GM12878 (cell line): ENCODE results near the gene OR2T2. TPM values are rescaled to one million over a fixed set of nuclear protein-coding genes. Genes with fewer than 3 reads are reported as not detected.
"Not testable (repeated sequence)": the region's sequence is repeated elsewhere in the genome, so short reads cannot be mapped to it uniquely, and the experiment has no call there.

Experiments used
- ATAC-seq: fragments of 200-7000 bp; cut with Tn5 transposase; 3 replicates; pipeline ENCODE4 v1.9.1; 2020; ENCODE audit warnings: mild to moderate bottlenecking, moderate library complexity
- BruUV-seq: library from RNA; stranded (reverse); fragments of 400-500 nt; replicated peaks from 2 replicates; lab custom pipeline; 2021; lab: Mats Ljungman, UMichigan
- CTCF ChIA-PET: fragments of 300-600 bp; sonication (Branson Sonifier 250); formaldehyde crosslinking; extraction: SDS; loops from one replicate; lab custom pipeline; 2021; ENCODE audit warnings: inconsistent platforms; lab: Yijun Ruan, JAX
- POLR2A ChIA-PET: fragments of 350-600 bp; formaldehyde crosslinking; extraction: SDS; loops from one replicate; lab custom pipeline; 2021; ENCODE audit warnings: inconsistent platforms; lab: Charles Lee
- RAD21 ChIA-PET: fragments of 300-600 bp; sonication (Branson Sonifier 250); formaldehyde crosslinking; loops from one replicate; lab custom pipeline; 2023; ENCODE audit warnings: antibody characterized with exemption; ENCODE audit not compliant: unreplicated experiment; lab: Charles Lee
- SMC1A ChIA-PET: fragments of 300-600 bp; sonication (Branson Sonifier 250); formaldehyde crosslinking; loops from one replicate; lab custom pipeline; 2023; ENCODE audit not compliant: unreplicated experiment, uncharacterized antibody; lab: Charles Lee
- DNase-seq: peaks from one replicate; pipeline ENCODE4 v3.0.0-alpha.2; 2011; ENCODE audit warnings: low read depth, low spot score
- FAIRE-seq: peaks from 3 replicates; lab custom pipeline; 2011; peaks lifted over from hg19 to GRCh38; lab: Jason Lieb, UNC
- H2AFZ ChIP-seq: 2 replicates; pipeline ENCODE4 v1.6.0; 2011; ENCODE audit warnings: low read depth, low read length, control low read depth; ENCODE audit not compliant: control insufficient read depth
- H3K27ac ChIP-seq: 2 replicates; pipeline ENCODE4 v1.5.1; 2011; ENCODE audit warnings: control low read depth; ENCODE audit not compliant: control insufficient read depth, insufficient read depth
- H3K27me3 ChIP-seq, 2 experiments: replicated peaks in 1 of 2; 2 replicates each; pipeline versions ENCODE4 v1.6.0 to v1.6.1; 2011; ENCODE audit warnings: low read length in 1 of 2; ENCODE audit not compliant: control insufficient read depth in 2 of 2, insufficient read depth in 2 of 2
- H3K36me3 ChIP-seq, 2 experiments: 2 replicates each; pipeline ENCODE4 v1.5.1; 2011; ENCODE audit warnings: low read length in 1 of 2; ENCODE audit not compliant: control insufficient read depth in 2 of 2, insufficient read depth in 2 of 2
- H3K4me1 ChIP-seq: 2 replicates; pipeline ENCODE4 v1.6.1; 2011; ENCODE audit warnings: mild to moderate bottlenecking, low read length, moderate library complexity, mixed read lengths; ENCODE audit not compliant: control insufficient read depth, insufficient read depth
- H3K4me2 ChIP-seq: 2 replicates; pipeline ENCODE4 v1.6.0; 2011; ENCODE audit warnings: control low read depth; ENCODE audit not compliant: control insufficient read depth, insufficient read depth
- H3K4me3 ChIP-seq: fragments of 200-600 bp; sonication (generic); 2 replicates; pipeline ENCODE4 v1.5.1; 2016
- H3K79me2 ChIP-seq: 2 replicates; pipeline ENCODE4 v1.6.0; 2011; ENCODE audit warnings: low read length; ENCODE audit not compliant: control insufficient read depth, insufficient read depth
- H3K9ac ChIP-seq: 2 replicates; pipeline ENCODE4 v1.8.0; 2011; ENCODE audit warnings: low read length, control low read depth, mixed read lengths; ENCODE audit not compliant: control insufficient read depth, insufficient read depth
- H3K9me3 ChIP-seq: replicated peaks from 3 replicates; pipeline ENCODE4 v1.5.1; 2011; ENCODE audit warnings: mild to moderate bottlenecking, low read length; ENCODE audit not compliant: control insufficient read depth, insufficient read depth
- H4K20me1 ChIP-seq: 2 replicates; pipeline ENCODE4 v1.6.0; 2011; ENCODE audit not compliant: control insufficient read depth, insufficient read depth
- CEBPZ ChIP-seq: fragments of 150-350 bp; IDR thresholded peaks from 2 replicates; pipeline ENCODE4 v1.6.1; 2016; ENCODE audit warnings: low read depth, low read length
- FOXK2 ChIP-seq: fragments of 450-650 bp; IDR thresholded peaks from 2 replicates; pipeline ENCODE4 v1.6.1; 2017; ENCODE audit warnings: mild to moderate bottlenecking, moderate library complexity
- WGBS: methylation state at CpG from one replicate; pipeline ENCODE4 v1.1.6; 2016; ENCODE audit warnings: low lambda C conversion rate; ENCODE audit not compliant: insufficient replicate concordance, insufficient coverage; ENCODE audit errors: missing lambda C conversion rate; 5-methylcytosine and 5-hydroxymethylcytosine counted together
- in situ Hi-C: fragments of 300-500 bp; cut with MboI; formaldehyde crosslinking; loops from 9 replicates; pipeline ENCODE4 v1.14.3; 2018; ENCODE audit warnings: mixed read lengths
- intact Hi-C: fragments of 100-400 bp; cut with micrococcal nuclease; formaldehyde crosslinking; loops from one replicate; pipeline ENCODE4 v1.14.2; 2022; ENCODE audit not compliant: unreplicated experiment
- polyA plus RNA-seq, 11 experiments: library from polyadenylated mRNA; depleted of rRNA in 4 of 11; unstranded in 6 of 11; stranded (reverse) in 5 of 11; fragments of >200 nt; fragmentation: Nextera tagmentation in 4 of 11; fragmentation: Illumina TruSeq in 1 of 11; extraction: Ambion mirVana in 4 of 11; extraction: Trizol in 1 of 11; gene quantifications; 1 replicate in 1 of 11; 2 replicates in 10 of 11; pipeline versions ENCODE4 v1.2.1 to v1.2.3, GENCODE V29; 2011 to 2016; ENCODE audit warnings: inconsistent platforms in 2 of 11, missing spikeins in 2 of 11, low read depth in 1 of 11
- total RNA-seq, 4 experiments: library from RNA; depleted of rRNA in 3 of 4; stranded (reverse); fragments of >200 nt in 3 of 4; fragmentation: Illumina TruSeq in 1 of 4; extraction: Trizol in 1 of 4; gene quantifications; 2 replicates each; pipeline versions ENCODE4 v1.2.1 to v1.2.3, GENCODE V29; 2013 to 2021

OR2T2 gene
- total and polyA plus RNA-seq, 10 of the 15 experiments (the other 5 are each of a cell fraction or from before 2014, with no cell fraction given): 0.07 to 7.0 (median 1.2) TPM

DNA sequence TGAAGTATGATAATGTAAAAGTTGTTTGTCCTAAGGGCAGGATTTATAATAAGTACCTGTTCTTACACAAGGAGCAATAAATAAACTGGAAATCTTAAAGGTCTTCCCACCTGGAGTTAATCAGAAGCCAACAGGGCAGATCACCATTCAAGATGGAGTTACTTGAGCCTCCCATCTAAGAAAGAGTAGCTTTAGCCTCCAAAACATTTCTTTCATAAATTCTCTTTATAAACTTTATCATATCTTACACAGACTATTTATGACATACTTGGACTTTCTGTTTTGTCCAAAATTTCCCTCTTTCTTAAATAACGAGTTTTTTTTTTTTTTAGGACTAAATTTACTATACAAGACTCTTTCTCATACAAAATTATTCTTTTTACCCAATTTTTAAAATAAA, 24.1 kb upstream of the OR2T2 start:
- ChIA-PET CTCF (interaction anchor here (1.4 kb wide), 1 partner anchor 17 kb away, joined by 5 read pairs; no protein-coding TSS in a partner anchor), SMC1A (interaction anchor here (0.6 to 2.6 kb wide), 4 partner anchors 10 to 367 kb away, joined by 3 to 11 read pairs (median 3); no protein-coding TSS in a partner anchor), RAD21 (no interaction called here), POLR2A (no interaction called here)
- in situ Hi-C loops (no loop called here), intact Hi-C loops (no loop called here)
- FAIRE-seq: no peak
- Histone ChIP-seq H3K27me3 (no peaks in the 10 kb centered on the region), H3K27ac (no peak overlapping the region), H2AFZ (no peak overlapping the region), H3K9me3 (peaks cover 19% of the 10 kb centered on the region), H3K79me2 (no peaks in the 10 kb centered on the region), H3K4me3 (no peak overlapping the region), H3K4me1 (no peaks in the 10 kb centered on the region; the same call in 1 of the 2 replicates), H4K20me1 (no peaks in the 10 kb centered on the region)
- no TSS peak for BruUV-seq
- 0% methylated on average over 1 of the region's 1 CpG for WGBS
- 0 out of 2 replicates have a peak, but pooled peaks have one; percentile 37 for TF ChIP-seq CEBPZ
- TF ChIP-seq FOXK2: no peak
- TF ChIP-seq, all 136 proteins: peak for 1
- no peak overlapping the region for H3K4me2 ChIP-seq
- H3K9ac ChIP-seq: no peak overlapping the region
- no peak for ATAC-seq
- no peaks in the 10 kb centered on the region for H3K36me3 ChIP-seq
- DNase-seq: no peak

DNA sequence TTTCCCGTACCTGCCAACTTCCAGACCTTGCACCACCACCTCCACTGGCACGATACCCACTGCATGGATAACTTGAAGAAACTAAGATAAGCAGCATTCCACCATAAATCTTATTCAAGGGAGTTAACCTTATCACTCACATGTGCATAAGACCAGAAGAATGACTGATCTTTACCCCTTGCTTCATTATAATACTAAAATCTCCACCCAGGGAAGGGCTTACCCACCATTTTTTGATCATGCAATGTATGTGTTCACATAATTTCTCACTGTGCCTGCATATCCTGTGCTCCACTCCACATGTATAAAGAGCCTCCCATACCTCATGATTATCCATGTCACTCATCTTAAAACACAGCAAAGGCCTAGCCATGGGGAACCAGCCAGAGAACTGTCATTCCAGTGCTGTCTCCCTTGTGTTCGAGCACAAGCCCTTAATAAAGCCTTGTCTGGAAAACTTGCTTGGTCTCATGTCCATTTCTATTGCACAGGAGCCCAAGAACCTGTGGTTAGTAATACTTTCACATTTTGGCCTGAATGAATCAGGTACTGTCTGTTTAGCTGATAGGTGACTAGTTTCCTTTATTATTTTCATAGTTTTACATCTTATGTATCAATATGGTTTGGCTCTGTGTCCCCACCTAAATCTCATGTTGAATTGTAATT, 17.8 kb upstream of the OR2T2 start:
- 53% methylated on average over 3 of the region's 3 CpGs for WGBS
- H3K9me3 ChIP-seq, H4K20me1 ChIP-seq, FAIRE-seq, BruUV-seq, CTCF ChIA-PET, DNase-seq, H3K4me1 ChIP-seq, H3K27me3 ChIP-seq, H3K36me3 ChIP-seq, H3K79me2 ChIP-seq, H3K4me3 ChIP-seq, H3K4me2 ChIP-seq, H3K9ac ChIP-seq: not testable (repeated sequence)
- in situ Hi-C loops: loop anchor here (25.0 kb wide), 1 partner anchor 1065 kb away; no protein-coding TSS in a partner anchor
- RAD21 ChIA-PET: interaction anchor here (1.5 kb wide), 1 partner anchor 235 kb away, joined by 8 read pairs; no protein-coding TSS in a partner anchor
- ATAC-seq: peak; percentile 41
- SMC1A ChIA-PET: interaction anchor here (1.6 kb wide), 1 partner anchor 235 kb away, joined by 6 read pairs; no protein-coding TSS in a partner anchor
- H2AFZ ChIP-seq: peak overlapping the region; percentile 37; the same call in 1 of the 2 replicates
- POLR2A ChIA-PET: interaction anchor here (1.5 kb wide), 2 partner anchors 21 to 377 kb away, joined by 3 read pairs; no protein-coding TSS in a partner anchor
- H3K27ac ChIP-seq: peak overlapping the region; percentile 50
- intact Hi-C loops: loop anchor here (5.0 kb wide), 1 partner anchor 365 kb away; no protein-coding TSS in a partner anchor
